Middle frontal gyrus (tissue), 1 donor: ENCODE results near the gene INKA2.

Experiments used
- DNase-seq: peaks from one replicate; pipeline ENCODE4 v3.0.0-alpha.2; 2015; ENCODE audit warnings: low spot score; ENCODE audit errors: extremely low spot score

Gene INKA2

GRCh38 chr1:111704776-111705175 is 34.4 kb downstream of the INKA2 start:
- DNase-seq: no peak

GRCh38 chr1:111704240-111704639 is 35.0 kb downstream of the INKA2 start:
- DNase-seq: no peak

DNA sequence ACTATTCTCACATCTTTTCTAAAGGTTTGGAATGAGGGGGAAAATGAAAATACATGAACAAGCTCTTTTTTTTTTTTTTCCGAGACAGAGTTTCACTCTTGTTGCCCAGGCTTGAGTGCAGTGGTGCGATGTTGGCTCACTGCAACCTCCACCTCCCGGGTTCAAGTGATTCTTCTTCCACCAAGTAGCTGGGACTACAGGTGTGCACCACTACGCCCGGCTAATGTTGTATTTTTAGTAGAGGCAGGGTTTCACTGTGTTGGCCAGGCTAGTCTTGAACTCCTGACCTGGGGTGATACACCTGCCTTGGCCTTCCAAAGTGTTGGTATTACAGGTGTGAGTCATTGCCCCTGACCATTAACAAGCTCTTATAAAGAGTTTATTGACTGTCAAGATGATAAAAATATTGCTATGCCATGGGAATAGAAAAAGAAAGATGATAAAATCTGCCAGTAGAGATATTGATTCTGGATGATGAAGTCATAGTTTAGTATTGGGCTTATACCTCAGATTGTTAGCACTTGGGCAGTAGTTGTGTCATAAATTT is 36.6 kb downstream of the INKA2 start:
- no peak for DNase-seq

DNA sequence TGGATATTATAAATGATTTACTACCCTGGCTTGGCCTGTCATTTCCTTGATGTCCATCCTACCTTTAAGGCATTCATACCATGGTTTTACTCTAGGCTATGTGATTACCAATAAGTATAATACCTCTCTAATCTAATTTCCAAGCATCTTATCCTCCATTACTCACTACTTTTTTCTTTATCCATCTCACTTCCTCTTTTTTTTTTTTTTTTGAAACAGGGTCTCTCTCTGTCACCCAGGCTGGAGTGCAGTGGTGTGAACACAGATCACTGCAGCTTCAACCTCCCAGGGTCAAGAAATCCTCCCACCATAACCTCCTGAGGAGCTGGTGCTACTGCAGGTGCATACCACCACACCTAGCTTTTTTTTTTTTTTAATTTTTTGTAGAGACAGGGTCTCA is 39.9 kb downstream of the INKA2 start:
- DNase-seq: no peak

- DNase-seq: no peak
These were observed 42.9 kb downstream of the INKA2 start for GRCh38 chr1:111696330-111696729.

- DNase-seq: no peak
These were observed 43.4 kb downstream of the INKA2 start for GRCh38 chr1:111695801-111696200.

DNA sequence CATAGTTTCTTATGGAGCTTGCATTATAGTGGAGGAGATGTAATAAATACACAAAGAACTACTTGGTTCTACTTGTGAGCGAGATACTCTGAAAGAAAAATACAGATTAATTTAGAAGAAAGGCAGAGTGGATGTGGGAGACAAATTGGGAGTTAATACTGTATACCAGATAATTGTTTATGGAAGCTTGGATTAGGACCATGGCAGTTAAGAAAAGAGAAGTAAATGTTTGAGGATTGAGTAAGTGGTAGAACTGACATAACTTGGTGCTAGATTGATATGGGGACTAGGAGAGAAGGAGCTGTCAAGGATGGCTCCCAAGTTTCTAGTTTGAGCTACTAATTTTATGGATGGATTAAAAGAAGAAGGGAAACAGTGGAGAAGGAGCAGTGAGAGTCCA is 47.3 kb downstream of the INKA2 start:
- DNase-seq: no peak

- DNase-seq: peak; percentile 25
These were observed 48.9 kb downstream of the INKA2 start for GRCh38 chr1:111690306-111690617.
